ENCODE results near the gene CRISPLD2. TPM values are rescaled to one million over a fixed set of nuclear protein-coding genes. Genes with fewer than 3 reads are reported as not detected.
"Not testable (repeated sequence)": the region's sequence is repeated elsewhere in the genome, so short reads cannot be mapped to it uniquely, and the experiment has no call there.

Gene CRISPLD2
- total RNA-seq, 4 donors from 2014 or later, result 99.9 to 450 (median 407) TPM

DNA sequence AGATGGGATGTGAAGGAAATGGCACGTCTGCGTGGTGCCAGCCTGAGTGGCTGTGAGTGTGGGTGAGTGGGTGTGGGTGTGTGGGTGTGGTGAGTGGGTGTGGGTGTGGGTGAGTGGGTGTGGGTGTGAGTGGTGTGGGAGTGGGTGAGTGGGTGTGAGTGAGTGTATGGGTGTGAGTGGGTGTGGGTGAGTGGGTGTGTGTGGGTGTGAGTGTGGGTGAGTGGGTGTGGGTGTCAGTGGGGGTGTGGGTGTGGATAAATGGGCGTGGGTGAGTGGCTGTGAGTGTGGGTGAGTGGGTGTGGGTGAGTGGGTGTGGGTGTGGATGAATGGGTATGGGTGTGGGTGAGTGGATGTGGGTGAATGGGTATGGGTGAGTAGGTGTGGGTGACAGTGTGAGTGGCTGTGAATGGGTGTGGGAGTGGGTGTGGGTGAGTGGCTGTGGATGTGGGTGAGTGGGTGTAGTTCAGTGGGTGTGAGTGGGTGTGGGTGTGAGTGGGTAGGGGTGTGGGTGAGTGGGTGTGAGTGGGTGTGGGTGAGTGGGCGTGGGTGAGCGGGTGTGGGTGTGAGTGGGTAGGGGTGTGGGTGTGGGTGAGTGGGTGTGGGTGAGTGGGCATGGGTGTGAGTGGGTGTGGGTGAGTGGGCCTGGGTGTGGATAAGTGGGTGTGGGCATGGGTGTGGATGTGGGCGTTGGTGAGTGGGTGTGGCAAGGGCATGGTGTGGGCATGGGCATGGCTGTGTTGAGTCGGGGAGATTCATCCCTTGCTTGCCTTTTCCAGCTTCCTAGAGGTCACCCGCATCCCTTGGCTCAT, 110.7 kb downstream of the CRISPLD2 start:
- ATAC-seq (ENCODE audit: low FRiP score), result peak; percentile 67

DNA sequence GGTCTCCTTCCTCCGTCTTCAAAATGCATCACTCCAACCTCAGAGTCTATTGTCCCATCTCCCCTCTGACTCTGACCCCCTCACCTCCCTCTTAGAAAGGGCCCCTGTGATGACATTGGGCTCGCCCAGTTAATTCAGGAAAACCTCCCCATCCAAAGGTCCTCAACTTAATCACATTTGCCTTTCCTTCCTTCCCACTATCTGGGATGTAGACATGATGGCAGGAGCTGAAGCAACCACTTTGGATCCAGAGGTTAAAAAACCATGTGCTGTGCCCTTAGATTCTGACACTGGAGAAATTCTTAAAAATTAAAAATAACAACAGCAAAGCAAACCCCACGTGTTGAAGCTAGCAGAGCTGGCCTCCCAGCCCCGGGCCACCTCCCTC, 111.3 kb downstream of the CRISPLD2 start:
- ATAC-seq (ENCODE audit: low FRiP score), result no peak
- no peak for DNase-seq (ENCODE audit: low spot score)
- TF ChIP-seq CTCF (IDR thresholded peaks at IDR 0.05), result no peak

More for the DNA sequence above, 110.7 kb downstream of the CRISPLD2 start:
- peak; percentile 71 for DNase-seq (ENCODE audit: low spot score)
- TF ChIP-seq CTCF (IDR thresholded peaks at IDR 0.05), result no peak

DNA sequence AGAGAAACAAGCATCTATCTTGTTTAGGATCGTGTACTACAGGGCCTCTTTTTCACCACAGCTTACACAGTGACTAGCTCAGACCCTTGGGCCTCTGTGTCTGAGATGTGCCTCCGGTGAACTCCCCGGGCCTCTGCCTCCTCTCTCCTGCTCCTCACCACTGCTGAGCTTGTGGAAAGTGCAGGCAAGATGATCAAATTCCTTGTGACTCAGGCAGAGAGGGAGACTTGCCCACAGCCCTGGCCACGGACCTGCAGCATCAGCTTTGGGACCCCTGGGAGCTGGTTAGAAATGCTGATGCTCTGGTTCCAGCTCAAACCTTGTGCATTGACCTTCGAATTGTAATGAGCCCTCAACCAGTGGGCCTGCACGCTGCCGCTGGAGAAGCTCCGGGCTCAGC, 111.7 kb downstream of the CRISPLD2 start:
- ATAC-seq (ENCODE audit: low FRiP score) (no peak), DNase-seq (ENCODE audit: low spot score) (no peak)
- TF ChIP-seq CTCF (IDR thresholded peaks at IDR 0.05), result no peak

DNA sequence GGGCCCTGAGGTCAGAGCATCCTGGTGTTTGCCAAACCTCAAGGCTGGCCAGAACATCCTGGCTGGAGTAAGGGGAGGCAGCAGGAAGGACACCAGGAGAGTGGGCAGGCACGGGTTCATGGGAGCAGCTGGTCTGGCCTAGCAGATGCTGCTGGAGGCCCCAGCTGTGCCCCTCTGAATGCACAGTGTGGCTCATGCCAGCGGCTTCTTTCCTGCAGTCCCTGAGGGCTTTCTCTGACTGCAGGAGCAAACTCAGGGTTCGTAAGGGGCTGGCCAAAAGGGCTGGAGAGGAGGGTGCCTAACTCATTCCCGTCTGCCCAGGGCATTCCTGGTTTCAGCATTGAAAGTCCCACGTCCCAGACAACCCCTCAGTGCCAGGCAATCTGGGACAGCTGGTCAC, 112.9 kb downstream of the CRISPLD2 start:
- no peak for TF ChIP-seq CTCF (IDR thresholded peaks at IDR 0.05)
- ATAC-seq (ENCODE audit: low FRiP score), result no peak
- no peak for DNase-seq (ENCODE audit: low spot score)

GRCh38 chr16:84933774-84934631, 114.2 kb downstream of the CRISPLD2 start:
- ATAC-seq (ENCODE audit: low FRiP score) (no peak), DNase-seq (ENCODE audit: low spot score) (no peak)
- no peak for TF ChIP-seq CTCF (IDR thresholded peaks at IDR 0.05)

DNA sequence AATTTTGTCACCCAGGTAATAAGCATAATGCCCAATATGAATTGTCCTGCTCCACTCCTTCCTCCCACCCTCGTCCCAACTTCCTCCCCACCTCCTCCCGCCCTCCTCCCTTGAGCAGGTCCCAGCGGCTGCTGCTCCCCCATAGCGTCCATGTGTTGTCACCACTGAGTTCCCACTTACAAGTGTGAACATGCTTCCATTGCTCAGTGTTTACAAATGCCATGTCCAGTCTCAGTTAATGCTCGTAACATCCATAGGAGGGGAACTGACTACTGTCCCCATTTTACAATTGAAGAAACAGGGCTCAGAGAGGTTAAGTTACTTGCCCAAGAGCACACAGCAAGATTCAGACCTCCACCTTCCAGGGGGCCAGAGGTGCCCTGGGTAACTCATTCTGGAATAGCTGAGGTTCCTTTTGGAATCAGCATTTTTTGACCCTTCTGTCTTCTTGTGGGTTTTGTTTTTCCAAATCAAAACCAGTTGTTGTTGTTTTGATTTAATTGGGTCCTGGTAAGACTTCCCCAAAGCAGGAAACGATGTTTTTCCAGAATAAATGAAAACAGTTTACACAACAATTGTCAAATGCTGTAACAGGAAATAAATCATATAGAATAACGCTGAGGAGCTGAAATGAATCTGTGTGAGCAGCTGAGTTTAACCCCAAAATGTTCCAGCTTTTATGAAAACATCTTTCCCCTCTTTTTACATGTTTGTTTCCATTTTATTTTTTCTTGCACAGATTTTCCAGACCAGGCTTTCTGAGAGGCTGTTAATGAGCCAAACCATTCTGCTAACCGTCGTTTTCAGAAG, 117.6 kb downstream of the CRISPLD2 start:
- TF ChIP-seq CTCF (IDR thresholded peaks at IDR 0.05), result no peak
- no peak for ATAC-seq (ENCODE audit: low FRiP score)
- DNase-seq (ENCODE audit: low spot score), result no peak

GRCh38 chr16:84938616-84939015, 118.8 kb downstream of the CRISPLD2 start:
- not testable (repeated sequence) for ATAC-seq (ENCODE audit: low FRiP score)

More at GRCh38 chr16:84938616-84939015, 118.8 kb downstream of the CRISPLD2 start:
- not testable (repeated sequence) for DNase-seq (ENCODE audit: low spot score)
